GM12878 (cell line): ENCODE results near the gene SOX30. TPM values are rescaled to one million over a fixed set of nuclear protein-coding genes. Genes with fewer than 3 reads are reported as not detected.

Experiments
- ATAC-seq: fragments of 200-7000 bp; cut with Tn5 transposase; 3 replicates; pipeline ENCODE4 v1.9.1; 2020; ENCODE audit warnings: mild to moderate bottlenecking, moderate library complexity
- BruUV-seq: library from RNA; stranded (reverse); fragments of 400-500 nt; replicated peaks from 2 replicates; lab custom pipeline; 2021; lab: Mats Ljungman, UMichigan
- CTCF ChIA-PET: fragments of 300-600 bp; sonication (Branson Sonifier 250); formaldehyde crosslinking; extraction: SDS; loops from one replicate; lab custom pipeline; 2021; ENCODE audit warnings: inconsistent platforms; lab: Yijun Ruan, JAX
- POLR2A ChIA-PET: fragments of 350-600 bp; formaldehyde crosslinking; extraction: SDS; loops from one replicate; lab custom pipeline; 2021; ENCODE audit warnings: inconsistent platforms; lab: Charles Lee
- RAD21 ChIA-PET: fragments of 300-600 bp; sonication (Branson Sonifier 250); formaldehyde crosslinking; loops from one replicate; lab custom pipeline; 2023; ENCODE audit warnings: antibody characterized with exemption; ENCODE audit not compliant: unreplicated experiment; lab: Charles Lee
- SMC1A ChIA-PET: fragments of 300-600 bp; sonication (Branson Sonifier 250); formaldehyde crosslinking; loops from one replicate; lab custom pipeline; 2023; ENCODE audit not compliant: unreplicated experiment, uncharacterized antibody; lab: Charles Lee
- DNase-seq: peaks from one replicate; pipeline ENCODE4 v3.0.0-alpha.2; 2011; ENCODE audit warnings: low read depth, low spot score
- FAIRE-seq: peaks from 3 replicates; lab custom pipeline; 2011; peaks lifted over from hg19 to GRCh38; lab: Jason Lieb, UNC
- H2AFZ ChIP-seq: 2 replicates; pipeline ENCODE4 v1.6.0; 2011; ENCODE audit warnings: low read depth, low read length, control low read depth; ENCODE audit not compliant: control insufficient read depth
- H3K27ac ChIP-seq: 2 replicates; pipeline ENCODE4 v1.5.1; 2011; ENCODE audit warnings: control low read depth; ENCODE audit not compliant: control insufficient read depth, insufficient read depth
- H3K27me3 ChIP-seq, 2 experiments: replicated peaks in 1 of 2; 2 replicates each; pipeline versions ENCODE4 v1.6.0 to v1.6.1; 2011; ENCODE audit warnings: low read length in 1 of 2; ENCODE audit not compliant: control insufficient read depth in 2 of 2, insufficient read depth in 2 of 2
- H3K36me3 ChIP-seq, 2 experiments: 2 replicates each; pipeline ENCODE4 v1.5.1; 2011; ENCODE audit warnings: low read length in 1 of 2; ENCODE audit not compliant: control insufficient read depth in 2 of 2, insufficient read depth in 2 of 2
- H3K4me1 ChIP-seq: 2 replicates; pipeline ENCODE4 v1.6.1; 2011; ENCODE audit warnings: mild to moderate bottlenecking, low read length, moderate library complexity, mixed read lengths; ENCODE audit not compliant: control insufficient read depth, insufficient read depth
- H3K4me2 ChIP-seq: 2 replicates; pipeline ENCODE4 v1.6.0; 2011; ENCODE audit warnings: control low read depth; ENCODE audit not compliant: control insufficient read depth, insufficient read depth
- H3K4me3 ChIP-seq: fragments of 200-600 bp; sonication (generic); 2 replicates; pipeline ENCODE4 v1.5.1; 2016
- H3K79me2 ChIP-seq: 2 replicates; pipeline ENCODE4 v1.6.0; 2011; ENCODE audit warnings: low read length; ENCODE audit not compliant: control insufficient read depth, insufficient read depth
- H3K9ac ChIP-seq: 2 replicates; pipeline ENCODE4 v1.8.0; 2011; ENCODE audit warnings: low read length, control low read depth, mixed read lengths; ENCODE audit not compliant: control insufficient read depth, insufficient read depth
- H3K9me3 ChIP-seq: replicated peaks from 3 replicates; pipeline ENCODE4 v1.5.1; 2011; ENCODE audit warnings: mild to moderate bottlenecking, low read length; ENCODE audit not compliant: control insufficient read depth, insufficient read depth
- H4K20me1 ChIP-seq: 2 replicates; pipeline ENCODE4 v1.6.0; 2011; ENCODE audit not compliant: control insufficient read depth, insufficient read depth
- BRCA1 ChIP-seq: IDR thresholded peaks from 2 replicates; pipeline ENCODE4 v1.6.1; 2011; ENCODE audit warnings: low read depth, low read length, improper control_type of control experiment
- E2F4 ChIP-seq: IDR thresholded peaks from 2 replicates; pipeline ENCODE4 v1.6.1; 2012; ENCODE audit warnings: low read depth, low read length, improper control_type of control experiment
- HDAC2 ChIP-seq: fragments of 200-600 bp; sonication (generic); IDR thresholded peaks from 2 replicates; pipeline ENCODE4 v1.6.1; 2017
- IRF3 ChIP-seq: fragments of 450-650 bp; IDR thresholded peaks from 2 replicates; pipeline ENCODE4 v1.6.1; 2014; ENCODE audit warnings: mild to moderate bottlenecking
- IRF4 ChIP-seq: IDR thresholded peaks from 2 replicates; pipeline ENCODE4 v1.6.1; 2011; ENCODE audit warnings: low read depth, low read length
- JUND ChIP-seq: IDR thresholded peaks from 2 replicates; pipeline ENCODE4 v1.6.1; 2012; ENCODE audit warnings: low read depth, mild to moderate bottlenecking, low read length, improper control_type of control experiment, moderate library complexity
- MTA2 ChIP-seq: fragments of 450-650 bp; IDR thresholded peaks from 2 replicates; pipeline ENCODE4 v1.6.1; 2016; ENCODE audit warnings: low read depth, mild to moderate bottlenecking, moderate library complexity
- PAX8 ChIP-seq: fragments of 450-650 bp; IDR thresholded peaks from 2 replicates; pipeline ENCODE4 v1.6.1; 2017; ENCODE audit warnings: mild to moderate bottlenecking, moderate library complexity
- RELB ChIP-seq: fragments of 450-650 bp; IDR thresholded peaks from 2 replicates; pipeline ENCODE4 v1.6.1; 2017; ENCODE audit warnings: low read depth, mild to moderate bottlenecking, moderate library complexity
- RFX5 ChIP-seq: IDR thresholded peaks from 2 replicates; pipeline ENCODE4 v1.6.1; 2011; ENCODE audit warnings: low read depth, low read length, improper control_type of control experiment
- SKIL ChIP-seq: fragments of 450-650 bp; IDR thresholded peaks from 2 replicates; pipeline ENCODE4 v1.6.1; 2017; ENCODE audit warnings: mild to moderate bottlenecking, low read depth, inconsistent platforms; ENCODE audit not compliant: poor library complexity, severe bottlenecking
- SRF ChIP-seq, 2 experiments: IDR thresholded peaks; 2 replicates each; pipeline ENCODE4 v1.6.1; 2011; ENCODE audit warnings: low read depth in 2 of 2, low read length in 2 of 2, mild to moderate bottlenecking in 1 of 2, moderate library complexity in 1 of 2
- SUPT20H ChIP-seq: IDR thresholded peaks from 2 replicates; pipeline ENCODE4 v1.6.1; 2011; ENCODE audit warnings: low read depth, mild to moderate bottlenecking, low read length, moderate library complexity, borderline replicate concordance; ENCODE audit not compliant: control insufficient read depth
- TBL1XR1 ChIP-seq: IDR thresholded peaks from 2 replicates; pipeline ENCODE4 v1.6.1; 2012; ENCODE audit warnings: low read depth, low read length, improper control_type of control experiment
- USF2 ChIP-seq: IDR thresholded peaks from 2 replicates; pipeline ENCODE4 v1.6.1; 2011; ENCODE audit warnings: low read depth, low read length, improper control_type of control experiment, borderline replicate concordance
- WGBS: methylation state at CpG from one replicate; pipeline ENCODE4 v1.1.6; 2016; ENCODE audit warnings: low lambda C conversion rate; ENCODE audit not compliant: insufficient replicate concordance, insufficient coverage; ENCODE audit errors: missing lambda C conversion rate; 5-methylcytosine and 5-hydroxymethylcytosine counted together
- in situ Hi-C: fragments of 300-500 bp; cut with MboI; formaldehyde crosslinking; loops from 9 replicates; pipeline ENCODE4 v1.14.3; 2018; ENCODE audit warnings: mixed read lengths
- intact Hi-C: fragments of 100-400 bp; cut with micrococcal nuclease; formaldehyde crosslinking; loops from one replicate; pipeline ENCODE4 v1.14.2; 2022; ENCODE audit not compliant: unreplicated experiment
- polyA plus RNA-seq, 11 experiments: library from polyadenylated mRNA; depleted of rRNA in 4 of 11; unstranded in 6 of 11; stranded (reverse) in 5 of 11; fragments of >200 nt; fragmentation: Nextera tagmentation in 4 of 11; fragmentation: Illumina TruSeq in 1 of 11; extraction: Ambion mirVana in 4 of 11; extraction: Trizol in 1 of 11; gene quantifications; 1 replicate in 1 of 11; 2 replicates in 10 of 11; pipeline versions ENCODE4 v1.2.1 to v1.2.3, GENCODE V29; 2011 to 2016; ENCODE audit warnings: inconsistent platforms in 2 of 11, missing spikeins in 2 of 11, low read depth in 1 of 11
- total RNA-seq, 4 experiments: library from RNA; depleted of rRNA in 3 of 4; stranded (reverse); fragments of >200 nt in 3 of 4; fragmentation: Illumina TruSeq in 1 of 4; extraction: Trizol in 1 of 4; gene quantifications; 2 replicates each; pipeline versions ENCODE4 v1.2.1 to v1.2.3, GENCODE V29; 2013 to 2021
- TF ChIP-seq, protein P1 (sequence below): IDR thresholded peaks from 2 replicates; pipeline ENCODE4 v1.6.1; 2012; ENCODE audit warnings: low read depth, low read length, improper control_type of control experiment

The SOX30 gene
- total and polyA plus RNA-seq, 10 of the 15 experiments (the other 5 are each of a cell fraction or from before 2014, with no cell fraction given) = 0.06 to 0.32 (median 0.10) TPM; not detected in 2

GRCh38 chr5:157668356-157668755 lies 16.1 kb upstream of the SOX30 start:
- Histone ChIP-seq H3K36me3 (no peaks in the 10 kb centered on the region), H3K9me3 (no peaks in the 10 kb centered on the region), H3K4me3 (no peak overlapping the region), H3K79me2 (no peaks in the 10 kb centered on the region), H2AFZ (no peak overlapping the region), H4K20me1 (no peaks in the 10 kb centered on the region), H3K27me3 (no peaks in the 10 kb centered on the region; a peak in 3 of 4 replicates), H3K4me2 (no peak overlapping the region), H3K4me1 (peaks cover 5% of the 10 kb centered on the region), H3K27ac (no peak overlapping the region), H3K9ac (no peak overlapping the region)
- ChIA-PET POLR2A (interaction anchor here (1.2 kb wide), 1 partner anchor 73 kb away, joined by 4 read pairs; no protein-coding TSS in a partner anchor), SMC1A (interaction anchor here (0.5 to 5.4 kb wide), 15 partner anchors 50 to 250 kb away, joined by 3 to 52 read pairs (median 3); partner anchors contain the start of genes LSM11 and THG1L), CTCF (interaction anchor here (0.9 to 8.0 kb wide), 15 partner anchors 12 to 340 kb away, joined by 3 to 95 read pairs (median 4); partner anchors contain the start of gene LSM11), RAD21 (interaction anchor here (1.0 to 3.2 kb wide), 4 partner anchors 51 to 236 kb away, joined by 3 to 30 read pairs (median 3); no protein-coding TSS in a partner anchor)
- in situ Hi-C loops = no loop called here
- DNase-seq (no peak), ATAC-seq (no peak), FAIRE-seq (no peak)
- no TSS peak for BruUV-seq
- 0% methylated on average over 1 of the region's 1 CpG for WGBS
- intact Hi-C loops = loop anchor here (5.0 kb wide), 2 partner anchors 166 to 236 kb away; no protein-coding TSS in a partner anchor
- TF ChIP-seq TBL1XR1 (no peak), SUPT20H (no peak), RELB (no peak), HDAC2 (no peak), IRF4 (no peak), SKIL (no peak), SRF (IDR thresholded peaks at IDR 0.05; ENCODE audit: low read depth in 2 of 2, low read length in 2 of 2) (no peak), E2F4 (no peak), PAX8 (no peak), IRF3 (no peak), MTA2 (no peak), USF2 (no peak), RFX5 (no peak), BRCA1 (no peak), JUND (no peak)
- TF ChIP-seq, protein P1, sequence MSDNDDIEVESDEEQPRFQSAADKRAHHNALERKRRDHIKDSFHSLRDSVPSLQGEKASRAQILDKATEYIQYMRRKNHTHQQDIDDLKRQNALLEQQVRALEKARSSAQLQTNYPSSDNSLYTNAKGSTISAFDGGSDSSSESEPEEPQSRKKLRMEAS = no peak
